DMS153 (cell line): Measurements from ENCODE around the gene ZNF584.
"Not testable (repeated sequence)": the region's sequence is repeated elsewhere in the genome, so short reads cannot be mapped to it uniquely, and the experiment has no call there.

Experiments
- DNase-seq: peaks from one replicate; lab custom pipeline; 2025; lab: John Stamatoyannopoulos, UW

The ZNF584 gene

DNA sequence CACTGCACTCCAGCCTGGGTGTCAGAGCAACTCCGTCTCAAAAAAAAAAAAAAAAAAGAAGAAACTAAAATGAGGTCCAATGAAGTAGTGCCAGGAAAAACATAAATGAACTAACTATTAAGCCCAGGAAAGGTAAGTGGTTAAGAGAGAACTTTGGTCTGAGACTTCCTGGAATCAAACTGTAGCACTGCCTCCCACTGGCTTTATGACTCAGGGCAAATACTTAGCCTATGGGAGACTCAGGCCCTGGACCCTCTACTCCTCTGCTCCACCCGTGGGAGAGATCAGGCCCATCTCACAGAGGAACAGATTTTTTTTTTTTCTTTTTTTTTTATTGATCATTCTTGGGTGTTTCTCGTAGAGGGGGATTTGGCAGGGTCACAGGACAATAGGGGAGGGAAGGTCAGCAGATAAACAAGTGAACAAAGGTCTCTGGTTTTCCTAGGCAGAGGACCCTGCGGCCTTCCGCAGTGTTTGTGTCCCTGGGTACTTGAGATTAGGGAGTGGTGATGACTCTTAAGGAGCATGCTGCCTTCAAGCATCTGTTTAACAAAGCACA is 4.5 kb upstream of the ZNF584 start:
- DNase-seq = not testable (repeated sequence)

DNA sequence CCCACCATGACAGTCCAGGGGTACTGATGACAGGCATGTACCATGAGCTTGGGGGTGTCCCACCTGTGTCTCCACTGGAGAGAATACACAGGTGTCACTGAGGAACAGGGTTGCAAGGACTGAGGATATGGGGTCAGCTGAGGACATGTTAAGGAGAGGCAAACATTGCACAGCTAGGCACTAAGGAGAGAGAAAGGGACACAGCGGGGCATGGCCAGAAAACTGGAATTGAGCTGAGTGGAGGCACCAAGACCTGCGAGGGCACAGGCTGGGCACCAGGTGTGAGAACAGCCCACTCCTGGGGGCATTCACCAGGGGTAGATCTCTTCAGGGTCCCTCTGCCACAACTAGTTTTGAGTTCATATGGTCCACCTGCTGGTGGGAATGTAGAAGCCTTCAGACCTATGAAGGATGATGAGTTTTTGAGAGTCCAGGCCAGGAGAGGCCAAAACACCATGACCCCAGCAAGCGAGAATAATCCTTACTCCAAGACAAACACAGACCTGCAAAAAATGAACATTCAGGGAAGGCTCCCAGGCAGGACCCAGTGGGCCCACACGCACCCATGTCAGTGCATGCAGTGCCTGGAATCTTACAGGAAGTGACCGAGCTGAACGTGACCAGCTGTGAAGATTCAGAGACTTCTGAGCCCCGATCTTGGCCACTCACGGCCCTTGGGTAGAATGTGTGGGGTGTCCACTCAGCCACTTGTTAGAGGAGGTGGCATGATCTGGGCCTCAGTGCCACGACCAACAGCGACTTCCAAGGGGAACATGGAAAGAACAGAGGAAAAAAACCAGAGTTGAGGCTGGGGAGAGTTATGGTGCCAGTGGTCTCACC is 1.4 kb upstream of the ZNF584 start:
- no peak for DNase-seq

DNA sequence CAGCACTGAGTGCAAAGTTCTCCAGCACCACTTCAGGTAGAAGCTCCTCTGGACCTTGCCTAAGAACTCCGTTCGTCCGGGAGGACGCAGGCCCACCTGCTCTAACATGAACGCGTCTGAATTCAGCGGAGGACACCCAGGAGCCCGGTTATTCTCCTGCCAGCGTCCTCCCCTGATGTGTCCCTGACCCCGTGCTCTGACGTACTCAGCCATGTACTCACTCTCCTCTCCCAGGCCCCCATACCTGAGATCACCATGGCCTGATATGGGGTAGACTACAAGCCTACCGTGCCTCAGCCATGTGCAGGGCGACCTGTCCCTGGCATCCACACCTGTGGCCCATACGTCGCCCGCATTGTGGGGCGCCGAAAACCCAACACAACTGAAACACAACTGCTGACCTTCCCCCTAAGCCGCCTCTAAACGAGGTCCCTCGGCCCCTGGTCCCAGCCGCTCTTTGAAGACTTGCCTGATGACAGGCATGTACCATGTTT is 744 bp upstream of the ZNF584 start:
- DNase-seq = no peak

DNA sequence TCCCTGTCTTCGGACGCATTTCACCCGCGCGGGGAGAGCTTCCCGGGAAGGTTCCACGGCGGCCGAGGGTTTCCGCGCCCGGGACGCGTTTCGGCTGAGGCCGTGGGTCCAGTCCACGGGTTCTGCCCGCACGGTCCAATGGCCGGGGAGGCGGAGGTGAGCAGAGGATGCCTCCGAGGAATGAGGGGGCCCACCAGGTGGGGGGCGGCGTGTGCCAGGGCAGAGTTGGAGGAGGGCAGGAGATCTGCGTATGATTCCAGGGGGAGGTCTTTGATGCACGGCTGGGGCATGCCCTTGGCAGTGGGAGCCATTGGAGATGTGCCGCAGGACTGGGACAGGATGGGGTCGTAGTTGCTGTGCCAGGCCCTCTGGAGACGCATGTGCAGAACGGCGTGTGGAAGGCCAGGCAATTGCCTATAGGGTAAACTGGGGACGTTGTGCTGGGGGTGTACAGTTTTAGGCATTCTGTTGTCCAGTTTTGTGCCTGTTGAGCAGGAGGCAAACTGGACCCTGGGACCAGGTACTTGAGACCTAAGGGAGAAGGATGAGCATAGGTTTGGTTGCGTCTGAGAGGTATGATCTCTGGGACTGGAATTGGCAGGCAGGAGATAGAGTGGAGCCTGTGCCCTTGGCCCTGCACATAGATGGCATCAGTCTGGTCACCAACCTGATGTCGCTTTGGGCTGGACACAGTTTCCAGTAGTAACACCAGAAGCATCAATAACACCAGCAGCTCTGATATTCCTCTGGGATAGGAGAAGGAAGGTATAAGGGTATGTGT is 751 bp downstream of the ZNF584 start:
- no peak for DNase-seq

DNA sequence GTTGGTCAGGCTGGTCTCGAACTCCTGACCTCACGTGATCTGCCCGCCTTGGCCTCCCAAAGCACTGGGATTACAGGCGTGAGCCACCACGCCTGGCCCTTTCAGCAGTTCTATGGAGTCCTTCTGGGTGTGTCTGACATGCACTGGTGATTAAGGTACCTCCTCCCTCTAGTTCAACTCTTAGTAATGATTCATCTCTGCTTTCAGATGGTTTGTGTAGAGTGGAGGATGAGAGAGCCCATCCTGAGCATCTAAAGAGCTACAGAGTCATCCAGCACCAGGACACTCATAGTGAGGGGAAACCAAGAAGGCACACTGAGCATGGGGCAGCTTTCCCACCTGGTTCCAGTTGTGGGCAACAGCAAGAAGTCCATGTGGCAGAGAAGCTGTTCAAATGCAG is 8.2 kb downstream of the ZNF584 start:
- DNase-seq = no peak

DNA sequence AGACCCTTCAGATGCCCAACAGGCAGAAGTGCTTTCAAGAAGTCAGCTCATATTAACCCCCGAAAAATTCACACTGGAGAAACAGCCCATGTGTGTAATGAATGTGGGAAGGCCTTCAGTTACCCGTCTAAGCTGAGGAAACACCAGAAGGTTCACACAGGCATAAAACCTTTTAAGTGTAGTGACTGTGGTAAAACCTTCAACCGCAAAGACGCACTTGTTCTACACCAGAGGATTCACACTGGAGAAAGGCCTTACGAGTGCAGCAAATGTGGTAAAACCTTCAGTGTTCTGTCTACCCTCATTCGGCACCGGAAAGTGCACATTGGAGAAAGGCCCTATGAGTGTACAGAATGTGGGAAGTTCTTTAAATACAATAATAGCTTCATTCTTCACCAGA is 8.6 kb downstream of the ZNF584 start:
- no peak for DNase-seq

DNA sequence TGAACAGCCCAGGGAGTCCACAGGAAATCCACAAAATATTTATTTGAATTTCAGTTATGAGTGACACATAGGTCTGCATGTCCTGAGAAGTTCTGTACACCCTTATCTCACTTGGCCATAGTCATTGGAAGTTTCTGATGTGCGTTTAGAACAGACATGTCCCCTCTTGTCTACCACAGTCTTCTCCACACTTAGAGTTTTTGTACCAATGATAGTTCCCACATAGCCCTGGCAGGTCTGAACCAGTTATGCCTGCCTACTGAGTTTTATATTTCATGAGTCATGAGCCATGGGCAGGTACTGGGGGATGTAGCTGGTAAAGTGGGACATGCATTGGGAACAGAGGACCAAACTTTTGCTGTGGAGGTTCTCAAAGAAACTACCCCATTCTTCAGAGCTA is 20.2 kb downstream of the ZNF584 start:
- DNase-seq = no peak

DNA sequence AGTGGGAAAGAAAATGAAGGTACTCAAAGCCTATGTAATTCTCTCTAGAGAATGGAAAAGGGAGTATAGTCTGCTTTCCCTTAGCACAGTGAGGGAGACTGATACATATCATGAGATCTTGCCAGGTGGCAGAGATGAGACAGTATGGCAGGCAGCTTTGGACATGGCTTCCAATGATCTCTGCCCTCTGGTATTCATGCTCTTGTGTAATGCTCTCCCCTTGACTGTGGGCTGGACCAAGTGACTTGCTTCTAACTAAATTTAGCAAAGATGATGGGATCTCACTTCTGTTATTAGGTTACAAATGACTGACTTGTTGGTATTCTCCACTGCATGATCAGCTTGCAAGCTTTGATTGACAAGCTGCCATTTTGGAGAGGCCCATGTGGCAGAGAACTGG is 21.3 kb downstream of the ZNF584 start:
- DNase-seq = no peak

DNA sequence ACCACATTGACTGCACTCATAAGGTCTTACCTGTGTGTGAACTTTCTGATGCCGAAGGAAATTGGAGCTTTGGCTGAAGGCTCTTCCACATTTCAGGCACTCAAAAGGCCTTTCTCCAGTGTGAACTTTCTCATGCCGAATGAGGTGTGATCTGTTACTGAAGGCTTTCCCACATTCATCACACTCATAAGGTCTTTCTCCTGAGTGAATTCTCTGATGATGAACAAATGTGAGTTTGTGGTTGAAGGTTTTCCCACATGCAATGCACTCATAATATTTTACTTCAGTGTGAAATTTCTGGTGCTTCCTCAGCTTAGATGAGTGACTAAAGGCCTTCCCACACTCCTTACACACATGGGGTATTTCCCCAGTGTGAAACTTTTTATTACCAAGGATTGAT is 25.8 kb downstream of the ZNF584 start:
- DNase-seq = no peak

DNA sequence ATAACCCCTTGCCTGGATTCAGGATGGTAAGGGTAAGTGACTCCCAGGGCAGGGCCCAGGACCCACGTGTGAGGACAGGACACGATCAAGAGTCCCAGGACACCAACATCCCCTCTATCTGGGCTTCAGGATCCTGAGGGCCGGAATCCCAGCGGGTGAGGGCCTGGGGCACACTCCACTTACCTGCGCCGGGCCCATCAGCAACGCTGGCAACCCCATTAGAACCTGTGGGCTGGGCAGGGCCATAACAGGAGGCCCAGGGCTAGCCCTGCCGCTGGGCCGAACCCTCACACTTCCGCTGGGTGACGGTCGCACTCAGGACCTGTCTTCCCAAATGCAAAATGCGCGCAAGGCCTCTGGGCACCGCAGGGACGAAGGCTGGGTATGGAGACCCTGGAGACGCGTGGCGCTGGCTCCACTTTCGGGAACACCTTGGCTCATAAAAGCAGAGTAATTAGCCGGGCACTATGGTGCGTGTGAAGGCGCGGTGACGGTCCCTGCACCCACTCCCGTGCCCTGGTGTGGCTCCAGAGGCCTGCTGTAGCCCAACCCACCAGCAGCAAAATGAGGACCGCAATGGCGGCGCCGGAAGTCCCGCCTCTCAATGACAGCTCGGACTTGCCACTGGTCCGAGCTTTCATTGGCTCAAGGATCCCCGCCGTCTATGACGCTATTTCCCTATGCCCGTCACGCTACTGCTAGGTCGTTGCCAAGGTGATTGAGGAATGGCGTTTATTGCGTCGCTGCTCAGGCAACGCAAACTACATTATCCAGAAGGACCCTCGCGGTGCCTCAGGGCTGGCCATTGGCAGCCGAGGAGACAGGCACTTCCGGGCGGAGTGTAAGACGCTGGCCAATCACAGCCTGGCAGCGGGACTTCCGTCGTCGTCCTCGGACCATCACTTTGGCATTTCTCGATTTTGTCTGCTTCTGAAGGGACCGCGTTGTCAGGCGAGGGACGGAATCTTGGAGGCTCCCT is 31.4 kb downstream of the ZNF584 start, which contains the start of gene ZNF132:
Gene ZNF132, minus strand, starts transcription at position 578 of the 979 bp plus-strand sequence. Its CDS starts 332 bp downstream, at position 246.
- DNase-seq = peak; percentile 99

DNA sequence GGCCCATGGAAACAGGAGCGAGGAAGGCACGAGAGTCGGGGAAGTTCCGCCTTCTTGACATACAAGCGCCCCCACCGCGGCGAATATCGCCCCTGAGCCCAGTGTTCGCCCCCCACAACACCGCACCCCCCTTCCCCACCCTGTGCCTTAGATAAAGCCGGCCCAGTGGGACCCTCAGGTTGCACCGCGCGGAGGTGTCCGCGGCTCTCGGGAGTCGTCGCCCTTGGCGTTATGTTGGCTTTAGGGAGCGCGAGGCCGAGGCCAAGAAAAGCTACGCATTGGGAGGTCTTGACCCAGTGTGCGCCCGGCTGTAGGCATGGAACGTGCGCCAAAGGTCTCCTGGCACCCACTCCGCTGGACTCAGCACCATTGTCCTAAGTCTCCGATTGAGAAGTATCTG is 32.1 kb downstream of the ZNF584 start:
- no peak for DNase-seq

DNA sequence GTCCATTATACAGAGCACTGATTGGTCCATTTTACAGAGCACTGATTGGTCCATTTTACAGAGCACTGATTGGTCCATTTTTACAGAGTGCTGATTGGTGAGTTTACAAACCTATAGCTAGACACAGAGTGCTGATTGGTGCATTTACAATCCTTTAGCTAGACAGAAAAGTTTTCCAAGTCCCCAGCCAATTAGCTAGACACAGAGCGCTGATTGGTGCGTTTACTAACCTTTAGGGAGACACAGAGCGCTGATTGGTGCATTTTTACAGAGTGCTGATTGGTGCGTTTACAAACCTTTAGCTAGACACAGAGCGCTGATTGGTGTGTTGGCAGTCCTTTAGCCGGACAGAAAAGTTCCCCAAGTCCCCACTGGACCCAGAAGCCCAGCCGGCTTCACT is 34.5 kb downstream of the ZNF584 start:
- not testable (repeated sequence) for DNase-seq

DNA sequence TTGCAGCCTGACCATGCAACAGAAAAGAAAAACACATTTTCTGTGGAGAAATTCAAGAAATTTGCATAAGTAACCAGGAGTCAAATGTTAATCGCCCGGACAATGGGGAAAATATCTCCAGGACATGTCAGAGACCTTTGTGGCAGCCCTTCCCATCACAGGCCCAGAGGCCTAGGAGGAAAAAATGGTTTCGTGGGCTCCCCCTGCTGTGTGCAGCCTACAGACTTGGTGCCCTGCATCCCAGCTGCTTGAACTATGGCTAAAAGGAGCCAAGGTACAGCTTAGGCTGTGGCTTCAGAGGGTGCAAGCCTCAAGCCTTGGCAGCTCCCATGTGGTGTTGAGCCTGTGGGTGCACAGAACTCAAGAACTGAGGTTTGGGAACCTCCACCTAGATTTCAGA is 40.4 kb downstream of the ZNF584 start:
- DNase-seq = not testable (repeated sequence)

DNA sequence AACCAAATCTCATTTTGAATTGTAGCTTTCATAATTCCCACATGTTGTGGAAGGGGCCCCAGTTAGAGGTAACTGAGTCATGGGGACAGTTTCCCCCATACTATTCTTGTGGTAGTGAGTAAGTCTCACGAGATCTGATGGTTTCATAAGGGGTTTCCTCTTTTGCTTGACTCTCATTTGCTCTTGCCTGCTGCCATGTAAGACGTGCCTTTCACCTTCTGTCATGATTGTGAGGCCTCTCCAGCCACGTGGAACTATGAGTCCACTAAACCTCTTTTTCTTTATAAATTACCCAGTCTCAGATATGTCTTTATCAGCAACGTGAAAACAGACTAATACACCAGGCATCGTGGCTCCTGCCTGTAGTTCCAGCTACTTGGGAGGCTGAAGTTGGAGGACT is 41.5 kb downstream of the ZNF584 start:
- not testable (repeated sequence) for DNase-seq

DNA sequence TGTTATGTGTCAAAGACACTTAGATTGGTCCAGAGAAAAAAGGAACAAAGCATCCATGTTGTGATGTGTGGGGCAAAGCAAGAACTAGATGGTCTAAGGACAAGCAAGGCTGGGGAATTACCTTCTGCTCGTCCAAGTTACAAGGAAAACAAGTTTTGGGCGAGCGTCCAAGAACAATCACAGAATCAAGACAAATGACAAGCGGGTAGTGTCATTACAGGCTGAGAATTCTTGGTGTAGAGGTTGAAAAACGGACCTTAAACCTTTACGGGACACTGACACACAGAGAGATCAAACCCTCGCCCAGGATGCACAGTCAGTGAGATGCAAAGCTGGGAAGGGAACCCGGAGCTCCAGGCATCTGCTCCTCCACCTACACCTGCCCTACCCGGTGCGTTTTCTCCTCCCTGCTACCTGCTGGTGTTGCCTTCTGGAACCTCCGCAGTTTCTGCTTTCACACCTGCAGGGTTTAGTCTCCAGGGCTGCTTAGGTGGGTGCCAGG is 42.5 kb downstream of the ZNF584 start:
- peak; percentile 58 for DNase-seq

DNA sequence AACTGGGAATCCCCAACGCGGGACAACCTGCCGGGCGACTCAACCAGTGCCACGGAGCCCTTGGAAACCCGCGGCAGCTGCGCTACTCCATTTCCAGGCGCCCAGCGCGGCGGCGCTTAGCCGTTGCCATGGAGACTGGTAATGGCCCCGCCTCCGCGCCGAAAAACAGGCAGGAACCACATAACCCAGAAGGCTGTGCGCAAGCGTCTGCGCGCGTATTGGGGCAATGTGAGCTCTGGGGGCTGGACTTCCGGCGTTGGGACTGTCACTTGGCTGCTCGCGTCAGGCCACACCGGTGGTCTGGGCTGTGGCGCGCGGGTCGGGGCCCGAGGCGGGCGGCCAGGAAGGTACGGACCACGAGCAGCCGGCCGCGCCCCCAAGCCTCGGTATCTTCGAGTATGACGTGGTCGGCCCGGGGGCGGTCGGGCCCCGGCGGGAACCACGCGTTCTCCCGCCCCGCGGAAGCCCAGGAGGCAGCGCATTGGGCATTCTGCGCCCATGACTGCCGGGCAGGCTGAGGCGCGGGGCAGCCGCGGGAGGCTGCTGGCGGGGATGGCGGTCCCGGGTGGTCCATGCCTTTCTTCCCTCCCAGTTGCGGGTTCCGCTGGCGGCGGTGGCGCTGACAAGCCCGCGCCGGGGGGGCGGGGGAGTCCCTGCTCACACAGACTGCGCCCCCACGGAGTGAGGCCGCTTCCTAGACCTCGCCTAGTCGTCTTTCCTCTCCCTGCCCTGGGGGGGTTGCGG is 43.1 kb downstream of the ZNF584 start, which contains the start of gene ZNF324B:
Gene ZNF324B, plus strand, starts transcription at position 265 of the 744 bp plus-strand sequence. CDS start 2,080 bp downstream, outside the sequence.
- DNase-seq = peak; percentile 91

DNA sequence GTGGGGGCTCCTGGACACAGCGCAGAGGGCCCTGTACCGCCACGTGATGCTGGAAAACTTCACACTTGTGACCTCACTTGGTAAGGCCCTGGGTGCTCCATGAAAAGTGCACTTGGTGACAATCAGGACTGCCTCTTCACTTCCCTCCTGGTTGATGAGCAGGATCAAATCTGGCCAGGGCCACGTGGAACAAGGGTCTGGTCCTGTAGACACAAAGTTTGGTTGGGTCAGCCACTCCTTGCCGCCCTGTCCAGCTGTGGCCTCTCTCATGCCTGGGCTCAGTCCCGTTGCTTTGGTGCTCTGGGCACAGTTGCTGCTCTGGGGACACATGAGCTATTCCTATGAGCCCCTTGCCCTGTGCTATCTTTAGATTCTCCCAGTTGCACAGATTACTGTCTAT is 45.3 kb downstream of the ZNF584 start:
- no peak for DNase-seq

DNA sequence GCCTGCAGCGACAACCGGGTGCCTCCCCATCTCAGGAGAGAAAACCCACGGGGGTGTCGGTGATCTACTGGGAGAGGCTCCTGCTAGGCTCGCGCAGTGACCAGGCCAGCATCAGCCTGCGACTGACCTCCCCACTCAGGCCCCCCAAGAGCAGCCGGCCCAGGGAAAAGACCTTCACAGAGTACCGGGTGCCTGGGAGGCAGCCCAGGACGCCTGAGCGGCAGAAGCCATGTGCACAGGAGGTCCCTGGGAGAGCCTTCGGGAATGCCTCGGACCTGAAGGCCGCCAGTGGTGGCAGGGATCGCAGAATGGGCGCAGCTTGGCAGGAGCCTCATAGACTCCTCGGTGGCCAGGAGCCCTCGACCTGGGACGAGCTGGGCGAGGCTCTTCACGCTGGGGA is 46.9 kb downstream of the ZNF584 start:
- DNase-seq = no peak

DNA sequence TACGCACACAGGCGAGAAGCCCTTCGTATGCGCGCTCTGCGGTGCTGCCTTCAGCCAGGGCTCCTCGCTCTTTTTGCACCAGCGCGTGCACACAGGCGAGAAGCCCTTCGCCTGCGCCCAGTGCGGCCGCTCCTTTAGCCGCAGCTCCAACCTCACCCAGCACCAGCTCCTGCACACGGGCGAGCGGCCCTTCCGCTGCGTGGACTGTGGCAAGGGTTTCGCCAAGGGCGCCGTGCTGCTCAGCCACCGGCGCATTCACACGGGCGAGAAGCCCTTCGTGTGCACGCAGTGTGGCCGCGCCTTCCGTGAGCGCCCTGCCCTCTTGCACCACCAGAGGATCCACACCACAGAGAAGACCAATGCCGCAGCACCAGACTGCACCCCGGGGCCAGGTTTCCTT is 47.7 kb downstream of the ZNF584 start:
- DNase-seq = no peak

DNA sequence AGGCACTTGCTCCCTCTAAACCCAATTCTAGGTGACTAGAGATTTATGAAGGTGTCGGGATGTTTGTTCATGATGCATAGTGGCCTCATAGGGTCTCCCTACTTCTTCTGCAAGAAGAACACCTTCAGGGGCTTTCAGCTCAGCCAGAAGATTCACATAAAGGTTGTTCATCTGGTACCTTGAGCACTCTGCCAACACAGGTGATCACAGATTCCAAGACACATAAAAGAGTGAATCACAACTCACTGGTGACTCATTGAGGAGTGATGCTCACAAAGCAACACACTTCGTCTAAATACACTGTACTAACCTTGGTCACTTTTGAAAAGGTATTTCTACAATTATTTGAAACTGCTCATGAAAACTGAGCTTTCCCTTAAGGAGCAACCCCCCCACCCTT is 51.6 kb downstream of the ZNF584 start:
- DNase-seq = no peak
